Natural killer cell (primary cell): Measurements from ENCODE around the gene STK25. TPM values are rescaled to one million over a fixed set of nuclear protein-coding genes. Genes with fewer than 3 reads are reported as not detected.

Source experiments
- ATAC-seq, 3 donors: fragments of 150-1000 bp in 2 of 3; fragments of 200-7000 bp in 1 of 3; cut with Tn5 transposase; 1 replicate in 1 of 3; 2 replicates in 2 of 3; pipeline ENCODE4 v1.10.0; 2021; ENCODE audit warnings: mild to moderate bottlenecking in 2 of 3, moderate library complexity in 2 of 3
- DNase-seq, 2 donors: peaks; one replicate each; pipeline versions ENCODE4 v3.0.0 to v3.0.0-alpha.2; 2013 to 2021; ENCODE audit warnings: mixed read lengths in 1 of 2
- H3K27ac ChIP-seq: one replicate; pipeline ENCODE4 v1.5.1; 2013; ENCODE audit warnings: mild to moderate bottlenecking, low read length
- H3K27me3 ChIP-seq: one replicate; pipeline ENCODE4 v1.6.1; 2013; ENCODE audit warnings: low read length; ENCODE audit not compliant: control insufficient read depth, insufficient read depth
- H3K36me3 ChIP-seq: one replicate; pipeline ENCODE4 v1.6.1; 2013; ENCODE audit warnings: low read length; ENCODE audit not compliant: control insufficient read depth, insufficient read depth
- H3K4me1 ChIP-seq: one replicate; pipeline ENCODE4 v1.6.1; 2013; ENCODE audit warnings: low read length; ENCODE audit not compliant: control insufficient read depth, insufficient read depth
- H3K4me3 ChIP-seq: one replicate; pipeline ENCODE4 v1.5.1; 2013; ENCODE audit warnings: low read length
- H3K9me3 ChIP-seq: one replicate; pipeline ENCODE4 v1.6.1; 2013; ENCODE audit warnings: low read length; ENCODE audit not compliant: control insufficient read depth, insufficient read depth
- H3K27ac Mint-ChIP-seq, 2 donors: one replicate each; pipeline ENCODE4 v1.8.0; 2022; ENCODE audit warnings: mild to moderate bottlenecking in 2 of 2, mixed read lengths in 2 of 2, moderate library complexity in 1 of 2
- H3K27me3 Mint-ChIP-seq, 2 donors: one replicate each; pipeline ENCODE4 v1.8.0; 2022; ENCODE audit warnings: low read depth in 2 of 2, mixed read lengths in 2 of 2
- H3K36me3 Mint-ChIP-seq: one replicate; pipeline ENCODE4 v1.8.0; 2022; ENCODE audit warnings: mixed read lengths
- H3K4me1 Mint-ChIP-seq, 2 donors: one replicate each; pipeline ENCODE4 v1.8.0; 2022; ENCODE audit warnings: mixed read lengths in 2 of 2
- H3K4me3 Mint-ChIP-seq: one replicate; pipeline ENCODE4 v1.8.0; 2022; ENCODE audit warnings: mild to moderate bottlenecking, moderate library complexity, mixed read lengths
- H3K9me3 Mint-ChIP-seq, 2 donors: one replicate each; pipeline ENCODE4 v1.8.0; 2022; ENCODE audit warnings: mixed read lengths in 2 of 2
- WGBS: methylation state at CpG from one replicate; pipeline ENCODE4 v1.1.7; 2013; ENCODE audit warnings: missing lambda C conversion rate; ENCODE audit not compliant: insufficient coverage; 5-methylcytosine and 5-hydroxymethylcytosine counted together
- intact Hi-C: fragments of 100-400 bp; cut with micrococcal nuclease; formaldehyde crosslinking; loops from one replicate; pipeline ENCODE4 v1.14.2; 2022
- total RNA-seq, 4 donors: library from RNA; stranded (reverse); fragments of 120-200 nt in 1 of 4; gene quantifications; one replicate each; pipeline versions ENCODE4 v1.2.3 to v1.2.4, GENCODE V29; 2013 to 2022
- TF ChIP-seq, protein P1 (sequence below): fragments of 200-600 bp; IDR thresholded peaks from one replicate; pipeline ENCODE4 v1.8.0; 2022; ENCODE audit warnings: antibody characterized with exemption

Gene STK25
- total RNA-seq, 3 donors from 2014 or later (not counting 1 experiment from before 2014, with no cell fraction given), result 110 to 140 (median 135) TPM

DNA sequence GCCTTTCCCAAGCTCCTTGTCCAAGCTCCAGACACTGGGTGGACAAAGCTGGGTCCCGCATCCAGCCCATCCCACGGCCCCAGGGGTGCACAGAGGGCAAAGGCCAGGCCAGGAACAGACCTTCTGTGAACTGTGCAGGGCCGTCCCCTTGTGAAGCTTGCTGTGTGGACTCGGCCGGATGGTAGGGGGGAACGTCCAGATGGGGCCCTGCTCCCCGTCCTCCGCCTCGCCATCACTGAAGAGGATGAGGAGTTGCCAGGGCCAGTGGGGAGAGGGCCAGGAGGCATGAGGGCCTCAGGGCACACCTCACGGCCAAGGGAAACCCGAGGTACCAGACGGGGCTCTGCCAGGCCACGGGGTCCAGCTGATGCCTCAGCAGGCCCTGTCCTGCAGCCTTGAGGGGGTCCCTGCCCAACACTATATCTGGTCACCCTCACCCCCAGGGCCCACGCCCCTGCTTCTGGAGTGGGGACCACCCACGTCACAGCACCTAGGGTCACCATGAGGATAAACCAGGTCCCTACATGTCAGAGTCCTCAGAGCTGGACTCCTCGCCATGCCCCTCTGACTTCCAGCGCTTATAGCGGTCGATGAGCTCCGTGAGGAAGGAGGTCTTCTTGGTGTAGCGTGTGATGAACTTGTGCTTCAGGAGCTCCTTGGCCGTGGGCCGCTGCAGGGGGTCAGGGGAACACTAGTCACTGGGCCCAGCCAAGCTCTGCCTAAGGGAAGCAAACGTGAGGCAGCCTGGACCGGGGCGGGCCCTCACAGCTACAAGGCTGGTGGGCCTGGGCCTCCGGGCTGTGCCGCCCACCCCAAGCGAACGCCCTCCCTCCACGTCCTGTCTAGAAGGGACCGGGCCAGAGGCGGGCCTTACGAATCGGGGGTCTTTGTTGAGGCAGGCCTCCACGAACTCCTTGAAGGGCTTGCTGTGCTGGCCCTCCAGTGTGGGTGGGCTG, 10.0 kb downstream of the STK25 start:
- H3K9me3 Mint-ChIP-seq, result no peaks in the 10 kb centered on the region
- H3K36me3 Mint-ChIP-seq, result no peaks in the 10 kb centered on the region
- no peaks in the 10 kb centered on the region for H3K27me3 ChIP-seq
- TF ChIP-seq, protein P1, sequence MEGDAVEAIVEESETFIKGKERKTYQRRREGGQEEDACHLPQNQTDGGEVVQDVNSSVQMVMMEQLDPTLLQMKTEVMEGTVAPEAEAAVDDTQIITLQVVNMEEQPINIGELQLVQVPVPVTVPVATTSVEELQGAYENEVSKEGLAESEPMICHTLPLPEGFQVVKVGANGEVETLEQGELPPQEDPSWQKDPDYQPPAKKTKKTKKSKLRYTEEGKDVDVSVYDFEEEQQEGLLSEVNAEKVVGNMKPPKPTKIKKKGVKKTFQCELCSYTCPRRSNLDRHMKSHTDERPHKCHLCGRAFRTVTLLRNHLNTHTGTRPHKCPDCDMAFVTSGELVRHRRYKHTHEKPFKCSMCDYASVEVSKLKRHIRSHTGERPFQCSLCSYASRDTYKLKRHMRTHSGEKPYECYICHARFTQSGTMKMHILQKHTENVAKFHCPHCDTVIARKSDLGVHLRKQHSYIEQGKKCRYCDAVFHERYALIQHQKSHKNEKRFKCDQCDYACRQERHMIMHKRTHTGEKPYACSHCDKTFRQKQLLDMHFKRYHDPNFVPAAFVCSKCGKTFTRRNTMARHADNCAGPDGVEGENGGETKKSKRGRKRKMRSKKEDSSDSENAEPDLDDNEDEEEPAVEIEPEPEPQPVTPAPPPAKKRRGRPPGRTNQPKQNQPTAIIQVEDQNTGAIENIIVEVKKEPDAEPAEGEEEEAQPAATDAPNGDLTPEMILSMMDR, result no peak
- no peak overlapping the region for H3K27ac ChIP-seq
- no peaks in the 10 kb centered on the region for H3K4me1 ChIP-seq
- H3K4me3 ChIP-seq, result no peak overlapping the region
- ATAC-seq (no peak), DNase-seq (no peak)
- intact Hi-C loops, result no loop called here
- H3K27me3 Mint-ChIP-seq, result no peaks in the 10 kb centered on the region
- WGBS, result 96% methylated on average over 36 of the region's 36 CpGs
- H3K9me3 ChIP-seq, result no peaks in the 10 kb centered on the region
- peaks cover 46% of the 10 kb centered on the region for H3K36me3 ChIP-seq
- no peak overlapping the region for H3K27ac Mint-ChIP-seq
- H3K4me1 Mint-ChIP-seq, result no peaks in the 10 kb centered on the region
- H3K4me3 Mint-ChIP-seq, result no peak overlapping the region

DNA sequence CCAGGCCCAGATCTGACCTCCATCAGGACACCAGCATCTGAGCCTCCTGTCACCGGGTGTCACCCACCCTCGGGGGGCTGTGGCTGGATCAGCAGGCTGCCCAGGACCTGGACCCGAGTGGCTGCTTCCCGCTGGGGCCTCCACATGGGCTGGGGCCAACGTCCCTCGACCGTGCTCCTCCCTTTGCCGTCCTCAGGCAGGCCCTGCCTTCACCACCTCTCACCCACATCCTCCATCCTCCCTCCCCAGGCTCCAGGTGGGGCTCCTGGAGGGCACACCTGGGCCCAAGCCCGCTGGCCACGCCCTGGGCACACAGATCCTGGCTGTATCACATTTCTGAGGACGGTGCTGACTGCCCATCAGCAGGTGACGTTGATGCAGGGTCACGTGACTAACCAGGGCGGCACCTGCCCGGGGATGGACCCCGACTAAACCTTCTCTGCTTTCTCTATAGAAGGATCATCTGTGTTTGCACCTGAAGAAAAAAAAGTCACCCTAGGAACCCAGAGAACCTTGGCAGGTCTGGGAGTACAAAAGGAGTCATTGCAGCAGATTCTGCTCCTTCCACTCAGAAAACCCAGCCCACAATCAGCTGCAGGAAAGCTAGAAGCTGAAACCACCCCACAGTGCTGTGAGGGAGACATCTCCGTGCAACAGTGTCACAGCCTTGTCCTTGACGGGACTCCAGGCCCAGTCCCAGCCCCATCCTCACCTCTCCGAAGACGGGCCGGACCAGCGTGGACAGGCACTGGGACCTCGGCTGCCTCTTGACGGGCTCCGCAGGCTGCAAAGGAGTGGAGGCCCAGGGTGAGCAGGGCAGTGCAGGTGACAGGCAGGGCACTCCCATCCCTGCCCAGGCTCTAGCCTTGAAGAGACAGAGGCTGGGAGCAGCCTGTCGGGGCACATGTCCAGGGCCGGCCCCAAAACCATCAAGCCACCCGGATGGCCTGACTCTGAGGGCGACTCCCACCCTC, 11.2 kb downstream of the STK25 start:
- Histone ChIP-seq H3K4me1 (no peaks in the 10 kb centered on the region), H3K27me3 (no peaks in the 10 kb centered on the region), H3K9me3 (no peaks in the 10 kb centered on the region), H3K36me3 (peaks cover 46% of the 10 kb centered on the region), H3K4me3 (no peak overlapping the region), H3K27ac (no peak overlapping the region)
- TF ChIP-seq, protein P1, result no peak
- DNase-seq (no peak), ATAC-seq (no peak)
- no peak overlapping the region for H3K4me3 Mint-ChIP-seq
- no peak overlapping the region for H3K27ac Mint-ChIP-seq
- 95% methylated on average over 29 of the region's 29 CpGs for WGBS
- H3K9me3 Mint-ChIP-seq, result no peaks in the 10 kb centered on the region
- H3K27me3 Mint-ChIP-seq, result no peaks in the 10 kb centered on the region
- H3K4me1 Mint-ChIP-seq, result no peaks in the 10 kb centered on the region
- intact Hi-C loops, result no loop called here
- no peaks in the 10 kb centered on the region for H3K36me3 Mint-ChIP-seq

DNA sequence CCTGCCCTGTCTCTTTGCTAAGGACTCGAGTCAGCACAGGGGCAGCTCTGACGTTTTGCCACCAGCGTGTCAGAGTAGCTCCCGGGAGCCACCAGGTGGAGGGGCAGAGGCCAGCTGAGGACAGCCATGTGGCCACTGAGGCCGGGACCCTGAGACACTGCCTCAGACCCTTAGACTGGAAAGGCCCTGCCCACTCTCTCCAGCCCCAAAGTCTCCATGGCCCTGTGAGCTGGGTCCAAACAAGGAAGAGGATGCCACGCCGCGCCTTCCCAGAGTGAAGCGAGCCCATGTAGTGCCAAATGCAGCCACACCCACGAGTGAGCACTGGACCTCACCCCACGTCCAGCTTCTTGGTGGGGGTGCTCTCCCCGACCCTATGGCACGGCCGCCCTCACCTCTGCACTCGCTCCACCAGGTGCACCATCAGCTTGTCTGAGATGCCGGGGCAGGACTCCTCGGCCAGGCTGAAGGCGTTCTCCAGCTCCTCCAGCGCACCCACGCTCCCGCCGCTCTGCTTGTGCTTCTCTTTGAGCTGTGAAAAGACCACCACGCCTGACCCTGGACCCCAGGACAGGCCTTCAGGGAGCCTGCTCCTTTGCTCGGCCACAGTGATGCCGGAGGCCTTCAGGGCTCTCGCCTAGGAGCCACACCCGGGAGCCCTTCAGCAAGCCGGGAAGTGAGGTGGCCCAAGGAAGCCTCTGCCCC, 12.2 kb downstream of the STK25 start:
- Histone ChIP-seq H3K4me3 (no peak overlapping the region), H3K27ac (no peak overlapping the region), H3K9me3 (no peaks in the 10 kb centered on the region), H3K4me1 (no peaks in the 10 kb centered on the region), H3K27me3 (no peaks in the 10 kb centered on the region), H3K36me3 (peaks cover 42% of the 10 kb centered on the region)
- TF ChIP-seq, protein P1, result no peak
- intact Hi-C loops, result no loop called here
- Mint-ChIP-seq H3K4me1 (no peaks in the 10 kb centered on the region), H3K27me3 (no peaks in the 10 kb centered on the region), H3K4me3 (no peak overlapping the region), H3K27ac (no peak overlapping the region), H3K36me3 (no peaks in the 10 kb centered on the region), H3K9me3 (no peaks in the 10 kb centered on the region)
- WGBS, result 93% methylated on average over 28 of the region's 28 CpGs
- no peak for ATAC-seq
- no peak for DNase-seq
